GM12875 (cell line): Measurements from ENCODE around the gene TCTN3.
A peak's percentile ranks its signal among the peaks of the same experiment; 100 is the strongest.

ENCODE experiments used
- H3K4me3 ChIP-seq: one replicate; pipeline ENCODE4 v1.5.1; 2011; ENCODE audit warnings: low read depth, low read length, control low read depth
- TF ChIP-seq, protein P1 (sequence below): IDR thresholded peaks from 2 replicates; pipeline ENCODE4 v1.5.1; 2011; ENCODE audit warnings: low read depth, mild to moderate bottlenecking, control low read depth, inconsistent platforms, low read length, moderate library complexity, borderline replicate concordance; ENCODE audit not compliant: insufficient read depth

The TCTN3 gene

GRCh38 chr10:95661818-95662217 is 31.9 kb downstream of the TCTN3 start:
- H3K4me3 ChIP-seq = no peak overlapping the region
- TF ChIP-seq, protein P1, sequence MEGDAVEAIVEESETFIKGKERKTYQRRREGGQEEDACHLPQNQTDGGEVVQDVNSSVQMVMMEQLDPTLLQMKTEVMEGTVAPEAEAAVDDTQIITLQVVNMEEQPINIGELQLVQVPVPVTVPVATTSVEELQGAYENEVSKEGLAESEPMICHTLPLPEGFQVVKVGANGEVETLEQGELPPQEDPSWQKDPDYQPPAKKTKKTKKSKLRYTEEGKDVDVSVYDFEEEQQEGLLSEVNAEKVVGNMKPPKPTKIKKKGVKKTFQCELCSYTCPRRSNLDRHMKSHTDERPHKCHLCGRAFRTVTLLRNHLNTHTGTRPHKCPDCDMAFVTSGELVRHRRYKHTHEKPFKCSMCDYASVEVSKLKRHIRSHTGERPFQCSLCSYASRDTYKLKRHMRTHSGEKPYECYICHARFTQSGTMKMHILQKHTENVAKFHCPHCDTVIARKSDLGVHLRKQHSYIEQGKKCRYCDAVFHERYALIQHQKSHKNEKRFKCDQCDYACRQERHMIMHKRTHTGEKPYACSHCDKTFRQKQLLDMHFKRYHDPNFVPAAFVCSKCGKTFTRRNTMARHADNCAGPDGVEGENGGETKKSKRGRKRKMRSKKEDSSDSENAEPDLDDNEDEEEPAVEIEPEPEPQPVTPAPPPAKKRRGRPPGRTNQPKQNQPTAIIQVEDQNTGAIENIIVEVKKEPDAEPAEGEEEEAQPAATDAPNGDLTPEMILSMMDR = no peak

DNA sequence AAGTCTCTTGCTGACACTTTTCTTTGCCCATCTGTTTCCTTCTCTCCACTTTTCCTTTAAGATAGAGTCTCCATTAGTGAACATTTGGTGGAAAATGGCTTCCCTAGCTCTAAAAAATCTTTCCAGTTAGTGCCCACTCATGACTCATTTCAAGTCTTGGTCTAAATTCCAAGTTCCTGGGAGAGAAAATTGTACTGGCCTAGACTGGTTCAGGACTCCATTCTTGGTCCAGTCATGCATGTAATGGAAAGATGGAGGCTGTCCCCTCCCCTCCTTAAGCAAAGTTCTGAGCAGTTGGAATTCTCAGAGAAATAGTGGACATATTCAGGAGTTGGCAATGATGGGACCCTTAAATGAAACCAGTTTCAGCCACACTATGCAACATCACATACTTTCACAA is 33.4 kb downstream of the TCTN3 start:
- no peak overlapping the region for H3K4me3 ChIP-seq
- TF ChIP-seq, protein P1 = no peak

- no peak overlapping the region for H3K4me3 ChIP-seq
Observed at GRCh38 chr10:95657250-95657649, 36.5 kb downstream of the TCTN3 start.

DNA sequence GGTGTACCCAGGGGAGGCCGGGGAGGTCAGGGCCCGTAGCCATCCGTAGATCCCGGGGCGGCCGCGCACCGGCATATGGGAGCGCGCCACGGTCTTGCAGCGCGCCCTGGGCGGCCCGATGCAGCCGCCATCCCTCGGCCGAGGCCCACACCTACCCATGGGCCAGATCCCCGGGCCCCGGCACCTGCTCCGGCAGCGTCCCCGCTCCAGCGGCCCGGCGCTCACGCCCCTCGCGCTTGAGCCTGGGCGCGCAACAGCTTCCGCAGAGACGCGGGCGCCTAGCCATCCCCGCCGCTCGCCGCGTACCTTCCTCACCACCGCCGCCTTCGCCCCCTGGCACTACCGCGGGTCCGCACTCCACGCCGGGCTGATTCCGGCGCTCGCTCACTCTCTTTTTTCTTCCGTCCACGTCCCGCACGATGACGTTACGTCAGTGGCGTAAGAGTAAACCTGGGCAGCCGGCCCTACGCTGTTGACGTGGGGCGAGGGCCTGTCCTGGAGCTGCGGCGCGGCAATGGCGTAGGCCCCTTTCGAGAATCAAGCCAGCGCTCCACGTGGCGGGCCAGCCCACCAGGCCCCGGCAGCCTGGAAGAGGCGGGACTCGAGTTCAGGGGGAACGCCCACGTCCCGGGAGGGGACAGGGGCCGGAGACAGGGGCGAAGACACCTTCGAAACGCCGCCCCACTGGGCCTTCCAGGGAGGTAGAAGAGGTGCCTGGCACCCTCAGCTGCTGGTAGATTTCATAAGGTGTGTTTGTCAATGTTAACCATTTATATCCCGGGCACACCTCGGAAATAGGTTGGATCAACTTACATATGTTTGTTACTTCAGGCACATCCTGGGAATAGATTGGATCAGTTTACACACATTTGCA is 37.2 kb downstream of the TCTN3 start, which contains the start of gene ALDH18A1:
Gene ALDH18A1, minus strand, starts transcription at position 421 of the 874 bp plus-strand sequence. CDS start 3,334 bp downstream, outside the sequence.
- TF ChIP-seq, protein P1 = no peak

More at GRCh38 chr10:95657250-95657649, 36.5 kb downstream of the TCTN3 start:
- TF ChIP-seq, protein P1 = no peak

GRCh38 chr10:95655571-95656290 is 38.0 kb downstream of the TCTN3 start:
- TF ChIP-seq, protein P1 = no peak
- peak overlapping the region; percentile 95 for H3K4me3 ChIP-seq

More for the DNA sequence above, 37.2 kb downstream of the TCTN3 start, which contains the start of gene ALDH18A1:
- peak within 1 kb of the TSS; percentile 95 for H3K4me3 ChIP-seq

GRCh38 chr10:95653895-95654294 is 39.8 kb downstream of the TCTN3 start:
- TF ChIP-seq, protein P1 = no peak
- H3K4me3 ChIP-seq = no peak overlapping the region
